ENCODE measurements around the gene PCSK4. TPM values are rescaled to one million over a fixed set of nuclear protein-coding genes. Genes with fewer than 3 reads are reported as not detected.
"Not testable (repeated sequence)": the region's sequence is repeated elsewhere in the genome, so short reads cannot be mapped to it uniquely, and the experiment has no call there.

Gene PCSK4
- 1 to 10 TPM; 1.2 to 3.5 (median 2.4) TPM for polyA plus RNA-seq

- 0 to 1% (median 1%) methylated on average over 62 to 74 of the region's 74 CpGs for WGBS, 3 donors
- peak within 1 kb of the TSS; percentile 56 for H3K27ac ChIP-seq (ENCODE audit: low read depth, low read length)
Measured at GRCh38 chr19:1490311-1491113, at the start of gene PCSK4. TSS of gene PCSK4 (minus strand) at chr19:1490350. CDS start at chr19:1490346, 4 bp downstream.

- H3K27ac ChIP-seq (ENCODE audit: low read depth, low read length), result not testable (repeated sequence)
- WGBS, 3 donors, result 75 to 91% (median 84%) methylated on average over 11 of the region's 11 CpGs
Measured at GRCh38 chr19:1539749-1540148, 49.6 kb upstream of the PCSK4 start.

GRCh38 chr19:1538978-1539377 lies 48.8 kb upstream of the PCSK4 start:
- WGBS, 3 donors, result 19 to 41% (median 29%) methylated on average over 15 of the region's 15 CpGs

GRCh38 chr19:1535699-1536098 lies 45.5 kb upstream of the PCSK4 start:
- not testable (repeated sequence) for H3K27ac ChIP-seq (ENCODE audit: low read depth, low read length)
- WGBS, 3 donors, result 92 to 95% (median 93%) methylated on average over 7 of the region's 7 CpGs

More at GRCh38 chr19:1538978-1539377, 48.8 kb upstream of the PCSK4 start:
- no peak overlapping the region for H3K27ac ChIP-seq (ENCODE audit: low read depth, low read length)

- 80 to 89% (median 88%) methylated on average over 14 of the region's 14 CpGs for WGBS, 3 donors
- H3K27ac ChIP-seq (ENCODE audit: low read depth, low read length), result no peak overlapping the region
Measured at GRCh38 chr19:1534972-1535371, 44.8 kb upstream of the PCSK4 start.

- H3K27ac ChIP-seq (ENCODE audit: low read depth, low read length), result no peak overlapping the region
- 60 to 78% (median 77%) methylated on average over 16 to 23 of the region's 23 CpGs for WGBS, 3 donors
Measured at GRCh38 chr19:1533510-1534150, 43.5 kb upstream of the PCSK4 start.

GRCh38 chr19:1532003-1532402 lies 41.9 kb upstream of the PCSK4 start:
- no peak overlapping the region for H3K27ac ChIP-seq (ENCODE audit: low read depth, low read length)
- 85 to 91% (median 89%) methylated on average over 9 of the region's 9 CpGs for WGBS, 3 donors

GRCh38 chr19:1531587-1531986 lies 41.4 kb upstream of the PCSK4 start:
- no peak overlapping the region for H3K27ac ChIP-seq (ENCODE audit: low read depth, low read length)
- WGBS, 3 donors, result 80 to 90% (median 89%) methylated on average over 11 of the region's 11 CpGs

- not testable (repeated sequence) for H3K27ac ChIP-seq (ENCODE audit: low read depth, low read length)
- 89 to 92% (median 91%) methylated on average over 11 of the region's 11 CpGs for WGBS, 3 donors
Measured at GRCh38 chr19:1530856-1531255, 40.7 kb upstream of the PCSK4 start.

- no peak overlapping the region for H3K27ac ChIP-seq (ENCODE audit: low read depth, low read length)
- WGBS, 3 donors, result 67 to 82% (median 80%) methylated on average over 14 to 16 of the region's 16 CpGs
Measured at GRCh38 chr19:1529430-1529816, 39.3 kb upstream of the PCSK4 start.

- 66 to 84% (median 78%) methylated on average over 17 to 21 of the region's 23 CpGs for WGBS, 3 donors
- no peak overlapping the region for H3K27ac ChIP-seq (ENCODE audit: low read depth, low read length)
Measured at GRCh38 chr19:1528596-1529429, 38.7 kb upstream of the PCSK4 start.

- no peak overlapping the region for H3K27ac ChIP-seq (ENCODE audit: low read depth, low read length)
- 73 to 86% (median 80%) methylated on average over 26 to 27 of the region's 27 CpGs for WGBS, 3 donors
Measured at GRCh38 chr19:1527650-1528309, 37.6 kb upstream of the PCSK4 start.

- 57 to 83% (median 77%) methylated on average over 17 to 18 of the region's 18 CpGs for WGBS, 3 donors
- H3K27ac ChIP-seq (ENCODE audit: low read depth, low read length), result no peak overlapping the region
Measured at GRCh38 chr19:1526979-1527649, 37.0 kb upstream of the PCSK4 start.

GRCh38 chr19:1526066-1526778 lies 36.1 kb upstream of the PCSK4 start:
- WGBS, 3 donors, result 73 to 81% (median 76%) methylated on average over 32 to 33 of the region's 33 CpGs

GRCh38 chr19:1525343-1525742 lies 35.2 kb upstream of the PCSK4 start:
- H3K27ac ChIP-seq (ENCODE audit: low read depth, low read length), result no peak overlapping the region
- 56 to 65% (median 64%) methylated on average over 26 to 31 of the region's 31 CpGs for WGBS, 3 donors

More at GRCh38 chr19:1526066-1526778, 36.1 kb upstream of the PCSK4 start:
- H3K27ac ChIP-seq (ENCODE audit: low read depth, low read length), result no peak overlapping the region

GRCh38 chr19:1524972-1525325 lies 34.8 kb upstream of the PCSK4 start:
- H3K27ac ChIP-seq (ENCODE audit: low read depth, low read length), result no peak overlapping the region
- WGBS, 3 donors, result 58 to 65% (median 62%) methylated on average over 17 of the region's 17 CpGs

- no peak overlapping the region for H3K27ac ChIP-seq (ENCODE audit: low read depth, low read length)
- WGBS, 3 donors, result 11 to 21% (median 17%) methylated on average over 20 to 49 of the region's 49 CpGs
Measured at GRCh38 chr19:1524287-1524971, 34.3 kb upstream of the PCSK4 start.

Measured in adipose tissue (tissue), 3 donors.